H9 (cell line): ENCODE measurements around the gene GARIN6. TPM values are rescaled to one million over a fixed set of nuclear protein-coding genes. Genes with fewer than 3 reads are reported as not detected.

Source experiments
- DNase-seq: peaks from one replicate; pipeline ENCODE4 v3.0.0-alpha.2; 2017
- H2AFZ ChIP-seq: one replicate; pipeline ENCODE4 v1.6.1; 2013; ENCODE audit warnings: mild to moderate bottlenecking, low read length, control low read depth, moderate library complexity
- H2AK5ac ChIP-seq: 2 replicates; pipeline ENCODE4 v1.6.1; 2013; ENCODE audit warnings: low read length, control low read depth, mixed read lengths; ENCODE audit not compliant: insufficient read length
- H2BK120ac ChIP-seq: one replicate; pipeline ENCODE4 v1.6.1; 2013; ENCODE audit warnings: low read depth, mild to moderate bottlenecking, low read length, control low read depth, inconsistent platforms; ENCODE audit not compliant: poor library complexity, severe bottlenecking
- H2BK12ac ChIP-seq: 2 replicates; pipeline ENCODE4 v1.6.1; 2013; ENCODE audit warnings: low read length, control low read depth, mixed read lengths, low read depth; ENCODE audit not compliant: insufficient read length
- H2BK15ac ChIP-seq: 2 replicates; pipeline ENCODE4 v1.6.1; 2013; ENCODE audit warnings: low read depth, low read length, control low read depth
- H2BK20ac ChIP-seq: one replicate; pipeline ENCODE4 v1.6.1; 2013; ENCODE audit warnings: low read depth, mild to moderate bottlenecking, low read length, control low read depth, inconsistent platforms; ENCODE audit not compliant: poor library complexity, severe bottlenecking
- H2BK5ac ChIP-seq: 2 replicates; pipeline ENCODE4 v1.6.1; 2013; ENCODE audit warnings: low read length, control low read depth, mixed read lengths; ENCODE audit not compliant: insufficient read length
- H3K14ac ChIP-seq: 2 replicates; pipeline ENCODE4 v1.6.1; 2013; ENCODE audit warnings: low read length, control low read depth; ENCODE audit not compliant: insufficient read depth
- H3K18ac ChIP-seq: 2 replicates; pipeline ENCODE4 v1.6.1; 2013; ENCODE audit warnings: low read depth, mild to moderate bottlenecking, mixed read lengths, low read length, control low read depth; ENCODE audit not compliant: insufficient read length
- H3K23ac ChIP-seq: 2 replicates; pipeline ENCODE4 v1.6.1; 2013; ENCODE audit warnings: low read length, control low read depth, mixed read lengths, low read depth; ENCODE audit not compliant: insufficient read length
- H3K23me2 ChIP-seq: 2 replicates; pipeline ENCODE4 v1.6.1; 2013; ENCODE audit warnings: low read depth, mild to moderate bottlenecking, mixed read lengths, low read length, control low read depth; ENCODE audit not compliant: insufficient read length, poor library complexity, severe bottlenecking
- H3K27ac ChIP-seq: 2 replicates; pipeline ENCODE4 v1.5.1; 2013; ENCODE audit warnings: low read length, control low read depth, mixed read lengths, low read depth; ENCODE audit not compliant: insufficient read length
- H3K27me3 ChIP-seq: 2 replicates; pipeline ENCODE4 v1.6.1; 2013; ENCODE audit warnings: low read length, control low read depth, inconsistent platforms; ENCODE audit not compliant: insufficient read depth
- H3K4ac ChIP-seq: 2 replicates; pipeline ENCODE4 v1.6.1; 2013; ENCODE audit warnings: low read depth, mild to moderate bottlenecking, control low read depth, inconsistent platforms, low read length, moderate library complexity
- H3K4me1 ChIP-seq: 2 replicates; pipeline ENCODE4 v1.6.1; 2013; ENCODE audit warnings: low read length, control low read depth, inconsistent platforms; ENCODE audit not compliant: insufficient read depth
- H3K4me2 ChIP-seq: 2 replicates; pipeline ENCODE4 v1.6.1; 2013; ENCODE audit warnings: low read length, control low read depth, mixed read lengths; ENCODE audit not compliant: insufficient read length, insufficient read depth
- H3K56ac ChIP-seq: 2 replicates; pipeline ENCODE4 v1.6.1; 2013; ENCODE audit warnings: low read depth, mild to moderate bottlenecking, mixed read lengths, low read length, control low read depth; ENCODE audit not compliant: insufficient read length
- H3K79me1 ChIP-seq: 2 replicates; pipeline ENCODE4 v1.6.1; 2013; ENCODE audit warnings: low read depth, mild to moderate bottlenecking, moderate library complexity, low read length, control low read depth, inconsistent platforms; ENCODE audit not compliant: insufficient read depth, poor library complexity, severe bottlenecking
- H3K79me2 ChIP-seq: 2 replicates; pipeline ENCODE4 v1.6.1; 2013; ENCODE audit warnings: low read length, control low read depth, inconsistent platforms; ENCODE audit not compliant: insufficient read depth
- H3K9ac ChIP-seq: 2 replicates; pipeline ENCODE4 v1.6.1; 2013; ENCODE audit warnings: low read length, control low read depth, mixed read lengths; ENCODE audit not compliant: insufficient read length; ENCODE audit errors: extremely low read depth
- H3K9me3 ChIP-seq: one replicate; pipeline ENCODE4 v1.6.1; 2013; ENCODE audit warnings: low read depth, low read length, inconsistent platforms; ENCODE audit not compliant: control insufficient read depth
- H3T11ph ChIP-seq: one replicate; pipeline ENCODE4 v1.6.1; 2013; ENCODE audit warnings: mild to moderate bottlenecking, low read length, control low read depth, inconsistent platforms
- H4K20me1 ChIP-seq: one replicate; pipeline ENCODE4 v1.6.1; 2013; ENCODE audit not compliant: control insufficient read depth, insufficient read length, insufficient read depth
- H4K5ac ChIP-seq: 2 replicates; pipeline ENCODE4 v1.6.1; 2013; ENCODE audit warnings: low read depth, mild to moderate bottlenecking, mixed read lengths, low read length, control low read depth; ENCODE audit not compliant: insufficient read length
- H4K8ac ChIP-seq: replicated peaks from 2 replicates; pipeline ENCODE4 v1.6.1; 2013; ENCODE audit warnings: low read length, control low read depth, mixed read lengths, low read depth; ENCODE audit not compliant: insufficient read length
- H4K91ac ChIP-seq: 2 replicates; pipeline ENCODE4 v1.6.1; 2013; ENCODE audit warnings: low read depth, mild to moderate bottlenecking, moderate library complexity, mixed read lengths, low read length, control low read depth; ENCODE audit not compliant: insufficient read length
- H3K27ac Mint-ChIP-seq, 3 experiments: 2 replicates in 2 of 3; 3 replicates in 1 of 3; pipeline ENCODE4 v1.8.0; 2020 to 2021; ENCODE audit warnings: mixed read lengths in 3 of 3, mild to moderate bottlenecking in 1 of 3, moderate library complexity in 1 of 3
- H3K27me3 Mint-ChIP-seq: 2 replicates; pipeline ENCODE4 v1.8.0; 2021; ENCODE audit warnings: low read depth, mild to moderate bottlenecking, moderate library complexity, mixed read lengths
- H3K36me3 Mint-ChIP-seq, 3 experiments: 2 replicates in 2 of 3; 3 replicates in 1 of 3; pipeline ENCODE4 v1.8.0; 2020 to 2021; ENCODE audit warnings: low read depth in 3 of 3, mixed read lengths in 3 of 3; ENCODE audit not compliant: insufficient read depth in 1 of 3
- H3K4me1 Mint-ChIP-seq, 2 experiments: 2 replicates each; pipeline ENCODE4 v1.8.0; 2020; ENCODE audit warnings: mixed read lengths in 2 of 2
- H3K4me3 Mint-ChIP-seq, 2 experiments: 2 replicates in 1 of 2; 3 replicates in 1 of 2; pipeline ENCODE4 v1.8.0; 2020 to 2021; ENCODE audit warnings: mild to moderate bottlenecking in 2 of 2, mixed read lengths in 2 of 2, moderate library complexity in 1 of 2
- H3K9me3 Mint-ChIP-seq, 2 experiments: 2 replicates in 1 of 2; 3 replicates in 1 of 2; pipeline ENCODE4 v1.8.0; 2020; ENCODE audit warnings: mild to moderate bottlenecking in 2 of 2, mixed read lengths in 2 of 2, moderate library complexity in 1 of 2
- CTCF ChIP-seq: fragments of 200-600 bp; sonication (generic); conservative IDR thresholded peaks from 3 replicates; pipeline ENCODE4 v1.8.0; 2021; ENCODE audit warnings: antibody characterized with exemption, mild to moderate bottlenecking
- WGBS: extraction: QIAGEN DNeasy Blood & Tissue Kit; methylation state at CpG from one replicate; pipeline ENCODE4 v1.1.7; 2013; ENCODE audit warnings: missing lambda C conversion rate, low lambda C conversion rate, mixed read lengths; ENCODE audit not compliant: insufficient read length; ENCODE audit errors: extremely low coverage; 5-methylcytosine and 5-hydroxymethylcytosine counted together
- total RNA-seq: library from RNA; stranded (reverse); gene quantifications from 2 replicates; pipeline ENCODE4 v1.2.1, GENCODE V29; 2021

The GARIN6 gene
- total RNA-seq, 1 experiment from 2014 or later: not detected

DNA sequence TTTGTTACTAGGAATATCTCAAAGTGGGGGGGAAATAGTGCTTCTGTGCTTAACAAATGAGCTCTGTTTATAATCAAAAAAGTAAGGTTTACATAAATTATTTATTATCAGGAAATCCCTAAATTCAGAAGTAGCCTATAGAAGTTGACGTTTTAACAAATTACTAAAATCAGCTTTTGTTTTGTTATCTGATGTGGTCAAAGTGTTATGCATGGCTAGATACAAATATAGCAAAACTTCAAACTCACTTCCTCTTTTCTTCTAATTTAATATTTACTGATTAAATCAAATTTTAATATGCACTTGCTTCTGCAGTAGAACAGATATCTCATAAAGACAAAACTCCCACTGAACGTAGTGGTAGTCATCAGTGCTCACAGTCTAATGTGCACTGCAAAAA is 47.5 kb downstream of the GARIN6 start:
- H3K18ac ChIP-seq: no peak overlapping the region
- H2BK15ac ChIP-seq: no peak overlapping the region
- no peak overlapping the region for H3K4ac ChIP-seq
- H3K23ac ChIP-seq: no peak overlapping the region
- no peak overlapping the region for H3K14ac ChIP-seq
- DNase-seq: no peak
- no peaks in the 10 kb centered on the region for H3K9me3 ChIP-seq
- H3K27me3 Mint-ChIP-seq: no peaks in the 10 kb centered on the region
- H2BK120ac ChIP-seq: no peak overlapping the region
- no peak overlapping the region for H3T11ph ChIP-seq
- H2BK12ac ChIP-seq: no peak overlapping the region
- H3K79me2 ChIP-seq: no peaks in the 10 kb centered on the region
- H2AFZ ChIP-seq: no peak overlapping the region
- H4K5ac ChIP-seq: no peak overlapping the region
- H3K27ac Mint-ChIP-seq: no peak overlapping the region; a peak in 1 of 7 replicates
- H4K8ac ChIP-seq: no peak overlapping the region
- no peak overlapping the region for H2BK20ac ChIP-seq
- no peak overlapping the region for H4K91ac ChIP-seq
- H3K4me1 Mint-ChIP-seq: peaks cover 2 to 4% of the 10 kb centered on the region in 2 experiments; a peak in 1 of 4 replicates
- H3K9ac ChIP-seq: no peak overlapping the region
- no peaks in the 10 kb centered on the region for H4K20me1 ChIP-seq
- no peaks in the 10 kb centered on the region for H3K27me3 ChIP-seq
- no peaks in the 10 kb centered on the region for H3K4me1 ChIP-seq
- no peaks in the 10 kb centered on the region for H3K79me1 ChIP-seq
- no peak overlapping the region for H3K27ac ChIP-seq
- no peak for TF ChIP-seq CTCF
- H2BK5ac ChIP-seq: no peak overlapping the region
- peaks cover 0 to 2% (median 0%) of the 10 kb centered on the region in 3 experiments; a peak in 2 of 7 replicates for H3K36me3 Mint-ChIP-seq
- H3K4me2 ChIP-seq: no peak overlapping the region
- peaks cover 0 to 2% of the 10 kb centered on the region in 2 experiments; a peak in 1 of 5 replicates for H3K9me3 Mint-ChIP-seq
- no peak overlapping the region for H3K4me3 Mint-ChIP-seq
- no peak overlapping the region for H3K56ac ChIP-seq
- no peak overlapping the region for H2AK5ac ChIP-seq
- no peaks in the 10 kb centered on the region for H3K23me2 ChIP-seq
- WGBS: no CpG with 5 or more reads among the region's 2 CpGs
